HepG2 (cell line): Measurements from ENCODE around the gene RNF14. TPM values are rescaled to one million over a fixed set of nuclear protein-coding genes. Genes with fewer than 3 reads are reported as not detected.

ENCODE experiments used
- ATAC-seq: fragments of 200-7000 bp; cut with Tn5 transposase; 3 replicates; pipeline ENCODE4 v1.9.1; 2020; ENCODE audit warnings: mild to moderate bottlenecking, moderate library complexity
- BruUV-seq: library from RNA; stranded (reverse); fragments of 400-500 nt; replicated peaks from 2 replicates; lab custom pipeline; 2021; lab: Mats Ljungman, UMichigan
- CTCF ChIA-PET: fragments of 300-600 bp; formaldehyde crosslinking; extraction: SDS; loops from one replicate; lab custom pipeline; 2021; ENCODE audit warnings: low total read pairs, inconsistent platforms, low intra/inter-chr PET ratio; lab: Yijun Ruan, JAX
- POLR2A ChIA-PET: fragments of 350-600 bp; sonication (Branson Sonifier 250); formaldehyde crosslinking; loops from one replicate; lab custom pipeline; 2020; ENCODE audit warnings: antibody characterized with exemption, inconsistent platforms; lab: Yijun Ruan, JAX
- DNase-seq: peaks from one replicate; pipeline ENCODE4 v3.0.0-alpha.2; 2015; ENCODE audit warnings: low spot score
- FAIRE-seq: peaks from 3 replicates; lab custom pipeline; 2011; peaks lifted over from hg19 to GRCh38; lab: Jason Lieb, UNC
- H2AFZ ChIP-seq: one replicate; pipeline ENCODE4 v1.6.1; 2011; ENCODE audit warnings: low read length, inconsistent platforms
- H3K27ac ChIP-seq: fragments of 300-600 bp; 3 replicates; pipeline ENCODE4 v1.8.0; 2011; ENCODE audit warnings: mixed run types, mild to moderate bottlenecking, mixed read lengths, low read length, inconsistent platforms; ENCODE audit not compliant: insufficient read depth; ENCODE audit errors: extremely low read length
- H3K27me3 ChIP-seq, 2 experiments: fragments of 200-600 bp in 1 of 2; 2 replicates in 1 of 2; 3 replicates in 1 of 2; pipeline versions ENCODE4 v1.6.0 to v1.8.0; 2011; ENCODE audit warnings: low read length in 2 of 2, mild to moderate bottlenecking in 2 of 2, moderate library complexity in 2 of 2, inconsistent platforms in 1 of 2; ENCODE audit not compliant: insufficient read depth in 2 of 2, control insufficient read depth in 1 of 2
- H3K36me3 ChIP-seq, 2 experiments: fragments of 200-600 bp in 1 of 2; replicated peaks in 1 of 2; 2 replicates in 1 of 2; 3 replicates in 1 of 2; pipeline versions ENCODE4 v1.5.1 to v1.8.0; 2011; ENCODE audit warnings: low read length in 2 of 2, inconsistent platforms in 1 of 2; ENCODE audit not compliant: insufficient read depth in 2 of 2, control insufficient read depth in 1 of 2
- H3K4me1 ChIP-seq: 2 replicates; pipeline ENCODE4 v1.5.1; 2012; ENCODE audit warnings: low read length, inconsistent platforms; ENCODE audit not compliant: insufficient read depth
- H3K4me2 ChIP-seq: 2 replicates; pipeline ENCODE4 v1.6.0; 2011; ENCODE audit warnings: low read depth, low read length, inconsistent platforms
- H3K4me3 ChIP-seq, 3 experiments: fragments of 200-600 bp in 1 of 3; sonication (generic), shearing (Covaris generic) in 1 of 3; replicated peaks in 1 of 3; 2 replicates each; pipeline ENCODE4 v1.5.1; 2011 to 2016; ENCODE audit warnings: low read length in 3 of 3, inconsistent platforms in 2 of 3, low read depth in 2 of 3, mild to moderate bottlenecking in 2 of 3, control low read depth in 1 of 3, mixed read lengths in 1 of 3; ENCODE audit not compliant: insufficient read depth in 1 of 3
- H3K79me2 ChIP-seq: one replicate; pipeline ENCODE4 v1.6.1; 2011; ENCODE audit warnings: low read length, inconsistent platforms; ENCODE audit not compliant: insufficient read depth
- H3K9ac ChIP-seq: 2 replicates; pipeline ENCODE4 v1.6.0; 2011; ENCODE audit warnings: mild to moderate bottlenecking, low read depth, low read length, inconsistent platforms; ENCODE audit not compliant: insufficient read depth
- H3K9me3 ChIP-seq: 2 replicates; pipeline ENCODE4 v1.5.1; 2012; ENCODE audit warnings: mild to moderate bottlenecking, low read length
- H4K20me1 ChIP-seq: 2 replicates; pipeline ENCODE4 v1.6.0; 2011; ENCODE audit warnings: inconsistent platforms, mild to moderate bottlenecking, low read length, moderate library complexity; ENCODE audit not compliant: insufficient read depth
- ARID5B ChIP-seq: IDR thresholded peaks from 2 replicates; pipeline ENCODE4 v1.4.0; 2020; ENCODE audit warnings: mild to moderate bottlenecking, missing genetic modification reagents
- BCL6 ChIP-seq: IDR thresholded peaks from 2 replicates; pipeline ENCODE4 v1.6.1; 2016; ENCODE audit warnings: missing genetic modification reagents, missing compliant biosample characterization
- CEBPB ChIP-seq: IDR thresholded peaks from 2 replicates; pipeline ENCODE4 v1.6.1; 2011; ENCODE audit warnings: low read depth, low read length, improper control_type of control experiment, borderline replicate concordance
- CEBPG ChIP-seq: IDR thresholded peaks from 2 replicates; pipeline ENCODE4 v1.6.1; 2016
- CREB1 ChIP-seq, 2 experiments: fragments of 450-650 bp in 1 of 2; IDR thresholded peaks; 2 replicates each; pipeline ENCODE4 v1.6.1; 2016 to 2017; ENCODE audit warnings: control low read depth in 1 of 2, mild to moderate bottlenecking in 1 of 2, missing compliant biosample characterization in 1 of 2, missing genetic modification characterization in 1 of 2
- FOXA1 ChIP-seq, 2 experiments: fragments of 450-650 bp in 1 of 2; sonication (generic) in 1 of 2; formaldehyde crosslinking in 1 of 2; IDR thresholded peaks; 2 replicates each; pipeline versions ENCODE4 v1.4.0 to v1.6.1; 2016 to 2020; ENCODE audit warnings: missing genetic modification reagents in 1 of 2
- FOXA3 ChIP-seq: IDR thresholded peaks from 2 replicates; pipeline ENCODE4 v1.6.1; 2016; ENCODE audit warnings: missing genetic modification reagents, missing compliant biosample characterization
- GATAD2A ChIP-seq: IDR thresholded peaks from 2 replicates; pipeline ENCODE4 v1.6.1; 2016
- MXD4 ChIP-seq: IDR thresholded peaks from 2 replicates; pipeline ENCODE4 v1.6.1; 2016; ENCODE audit warnings: mild to moderate bottlenecking, missing biosample characterization, missing genetic modification reagents
- PLSCR1 ChIP-seq: sonication (generic); formaldehyde crosslinking; IDR thresholded peaks from 2 replicates; pipeline ENCODE4 v1.5.0; 2020; ENCODE audit warnings: missing genetic modification reagents, mild to moderate bottlenecking, borderline replicate concordance
- SOX6 ChIP-seq, 2 experiments: fragments of 450-650 bp in 1 of 2; sonication (generic) in 1 of 2; formaldehyde crosslinking in 1 of 2; IDR thresholded peaks; 2 replicates each; pipeline versions ENCODE4 v1.4.0 to v1.6.1; 2017 to 2020; ENCODE audit warnings: antibody characterized with exemption in 1 of 2, mild to moderate bottlenecking in 1 of 2, missing genetic modification reagents in 1 of 2
- in situ Hi-C: cut with HindIII; loops from 2 replicates; pipeline ENCODE4 v1.10.0; 2017; ENCODE audit warnings: low pct_unique_long_range_greater_than_20kb; ENCODE audit not compliant: extremely low pct_ligation_motif_present
- intact Hi-C: fragments of 100-400 bp; cut with micrococcal nuclease; formaldehyde crosslinking; loops from one replicate; pipeline ENCODE4 v1.10.0; 2022; ENCODE audit not compliant: unreplicated experiment
- polyA plus RNA-seq, 8 experiments: library from polyadenylated mRNA; depleted of rRNA in 3 of 8; stranded (reverse) in 7 of 8; unstranded in 1 of 8; fragments of >200 nt; fragmentation: Illumina TruSeq in 4 of 8; extraction: Trizol in 4 of 8; gene quantifications; 2 replicates each; pipeline versions ENCODE4 v1.2.1 to v1.2.3, GENCODE V29; 2011 to 2016; ENCODE audit warnings: low read depth in 4 of 8, missing spikeins in 1 of 8, mixed read lengths in 1 of 8; ENCODE audit not compliant: insufficient read depth in 1 of 8
- total RNA-seq, 5 experiments: library from RNA; depleted of rRNA; stranded (reverse); fragments of >200 nt; fragmentation: Illumina TruSeq; extraction: Trizol; gene quantifications; 2 replicates each; pipeline ENCODE4 v1.2.3, GENCODE V29; 2016; ENCODE audit warnings: low read depth in 1 of 5

RNF14 gene
- total and polyA plus RNA-seq, 2 of the 13 experiments (the other 11 are each of a cell fraction or from before 2014, with no cell fraction given): 11.3 to 28.1 TPM

DNA sequence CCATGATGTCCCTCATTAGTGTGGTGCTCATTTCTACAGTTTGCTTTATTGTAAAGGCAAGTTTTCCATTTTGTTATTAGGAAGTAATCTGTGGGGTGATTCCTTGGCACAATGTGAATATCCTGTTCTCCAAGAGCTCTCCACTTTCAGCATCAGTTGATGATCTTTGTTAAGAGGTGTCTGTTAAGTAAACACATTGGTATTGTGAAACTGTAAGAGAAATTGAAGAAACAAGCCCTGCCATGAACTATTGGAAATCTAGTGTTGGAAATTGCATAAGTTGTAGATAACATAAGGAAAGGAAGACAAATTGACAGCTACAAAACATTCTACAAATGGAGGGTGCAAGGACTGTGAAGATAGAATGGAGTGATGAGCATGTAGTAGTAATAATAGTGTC is 17.2 kb downstream of the RNF14 start:
- no peak overlapping the region for H2AFZ ChIP-seq
- no peak overlapping the region for H3K4me3 ChIP-seq
- H3K36me3 ChIP-seq: peaks cover 7 to 13% of the 10 kb centered on the region in 2 experiments
- ChIA-PET POLR2A (interaction anchor here (0.7 to 1.1 kb wide), 2 partner anchors 17 to 25 kb away, joined by 3 to 5 read pairs; partner anchors contain the start of gene RNF14), CTCF (no interaction called here)
- FAIRE-seq: no peak
- no TSS peak for BruUV-seq
- H3K9ac ChIP-seq: no peak overlapping the region
- no peaks in the 10 kb centered on the region; a peak in 1 of 5 replicates for H3K27me3 ChIP-seq
- H3K79me2 ChIP-seq: no peaks in the 10 kb centered on the region
- H3K4me1 ChIP-seq: peaks cover 18% of the 10 kb centered on the region
- no peak overlapping the region for H3K4me2 ChIP-seq
- DNase-seq: peak; percentile 5
- ATAC-seq: no peak; the same call in 2 of the 3 replicates
- H3K27ac ChIP-seq: no peak overlapping the region
- no peaks in the 10 kb centered on the region for H4K20me1 ChIP-seq
- no peaks in the 10 kb centered on the region for H3K9me3 ChIP-seq
- in situ Hi-C loops (loop anchor here (25.0 kb wide), 1 partner anchor 576 kb away; no protein-coding TSS in a partner anchor), intact Hi-C loops (no loop called here)
- TF ChIP-seq GATAD2A (CRISPR knock-in tag) (peak; percentile 47; the same call in 1 of the 2 replicates), FOXA3 (CRISPR knock-in tag) (peak; percentile 46; the same call in 1 of the 2 replicates), PLSCR1 (CRISPR knock-in tag) (no peak), SOX6 (IDR thresholded peaks at IDR 0.05) (no peak), SOX6 (CRISPR knock-in tag; IDR thresholded peaks at IDR 0.05) (peak; percentile 37; the same call in 1 of the 2 replicates), CREB1 (IDR thresholded peaks at IDR 0.05) (no peak), CREB1 (CRISPR knock-in tag; IDR thresholded peaks at IDR 0.05) (0 out of 2 replicates have a peak, but pooled peaks have one; percentile 16), MXD4 (CRISPR knock-in tag) (no peak), ARID5B (CRISPR knock-in tag) (0 out of 2 replicates have a peak, but pooled peaks have one; percentile 21), CEBPB (peak; percentile 81), CEBPG (peak; percentile 74), FOXA1 (IDR thresholded peaks at IDR 0.05) (no peak), FOXA1 (CRISPR knock-in tag; IDR thresholded peaks at IDR 0.05) (0 out of 2 replicates have a peak, but pooled peaks have one; percentile 46), BCL6 (CRISPR knock-in tag) (peak; percentile 27; the same call in 1 of the 2 replicates)
